Neural cell (in vitro differentiated cells): ENCODE results near the gene GLTPD2. TPM values are rescaled to one million over a fixed set of nuclear protein-coding genes. Genes with fewer than 3 reads are reported as not detected.

Experiments
- H2AFZ ChIP-seq: fragments of 200-600, 300-800 bp; sonication (generic), shearing (Covaris generic); 2 replicates; pipeline ENCODE4 v1.6.0; 2014; ENCODE audit warnings: low read depth, mild to moderate bottlenecking, antibody characterized with exemption, low read length, moderate library complexity
- H3F3A ChIP-seq: fragments of 200-600 bp; shearing (Covaris generic); 2 replicates; pipeline ENCODE4 v1.6.1; 2016; ENCODE audit warnings: mild to moderate bottlenecking, moderate library complexity, mixed read lengths, antibody characterized with exemption, low read length; ENCODE audit not compliant: insufficient read depth, poor library complexity, severe bottlenecking
- H3K27ac ChIP-seq: fragments of 200-600, 300-800 bp; sonication (generic), shearing (Covaris generic); 2 replicates; pipeline ENCODE4 v1.5.1; 2014; ENCODE audit warnings: mild to moderate bottlenecking, low read length, moderate library complexity
- H3K27me3 ChIP-seq: fragments of 300-800, 200-600 bp; sonication (generic), shearing (Covaris generic); 2 replicates; pipeline ENCODE4 v1.6.0; 2014; ENCODE audit warnings: mild to moderate bottlenecking, low read depth, low read length, moderate library complexity; ENCODE audit not compliant: insufficient read depth
- H3K36me3 ChIP-seq: fragments of 300-800, 200-600 bp; sonication (generic), shearing (Covaris generic); 2 replicates; pipeline ENCODE4 v1.5.1; 2014; ENCODE audit warnings: mild to moderate bottlenecking, antibody characterized with exemption, low read length, moderate library complexity; ENCODE audit not compliant: insufficient read depth
- H3K4me2 ChIP-seq: fragments of 300-800, 200-600 bp; sonication (generic), shearing (Covaris generic); 2 replicates; pipeline ENCODE4 v1.6.0; 2014; ENCODE audit warnings: mild to moderate bottlenecking, low read length
- H3K4me3 ChIP-seq: fragments of 300-800, 200-600 bp; sonication (generic), shearing (Covaris generic); 2 replicates; pipeline ENCODE4 v1.5.1; 2014; ENCODE audit warnings: mild to moderate bottlenecking, low read length, moderate library complexity
- H3K79me2 ChIP-seq: fragments of 200-600 bp; shearing (Covaris generic); replicated peaks from 2 replicates; pipeline ENCODE4 v1.6.0; 2014; ENCODE audit warnings: mild to moderate bottlenecking, low read length, moderate library complexity; ENCODE audit not compliant: insufficient read depth
- H3K9ac ChIP-seq: fragments of 300-800, 200-600 bp; sonication (generic), shearing (Covaris generic); 2 replicates; pipeline ENCODE4 v1.6.1; 2016; ENCODE audit warnings: mild to moderate bottlenecking, low read length, mixed read lengths
- H3K9me2 ChIP-seq: fragments of 200-600 bp; shearing (Covaris generic); 2 replicates; pipeline ENCODE4 v1.6.1; 2016; ENCODE audit warnings: mild to moderate bottlenecking, low read length, mixed read lengths; ENCODE audit not compliant: insufficient read depth
- H3K9me3 ChIP-seq: fragments of 200-600, 300-800 bp; sonication (generic), shearing (Covaris generic); 2 replicates; pipeline ENCODE4 v1.6.1; 2016; ENCODE audit warnings: mild to moderate bottlenecking, mixed run types, low read length, moderate library complexity, mixed read lengths
- H4K20me1 ChIP-seq: fragments of 200-600 bp; shearing (Covaris generic); 2 replicates; pipeline ENCODE4 v1.6.1; 2016; ENCODE audit warnings: mild to moderate bottlenecking, mixed run types; ENCODE audit not compliant: insufficient read depth
- CTCF ChIP-seq: fragments of 450-650 bp; IDR thresholded peaks from 2 replicates; pipeline ENCODE4 v1.5.1; 2014; ENCODE audit warnings: antibody characterized with exemption, mild to moderate bottlenecking, moderate library complexity; ENCODE audit not compliant: poor library complexity, severe bottlenecking
- EP300 ChIP-seq: fragments of 450-650 bp; conservative IDR thresholded peaks from 2 replicates; pipeline ENCODE4 v1.6.1; 2014; ENCODE audit warnings: antibody characterized with exemption, mild to moderate bottlenecking, moderate library complexity; ENCODE audit not compliant: poor library complexity, severe bottlenecking
- EZH2 ChIP-seq: fragments of 200-600, 300-800 bp; shearing (Covaris generic), sonication (generic); IDR thresholded peaks from 2 replicates; pipeline ENCODE4 v1.6.1; 2014; ENCODE audit warnings: antibody characterized with exemption, low read length, borderline replicate concordance, mild to moderate bottlenecking; ENCODE audit not compliant: insufficient read depth, poor library complexity, severe bottlenecking
- MXI1 ChIP-seq: fragments of 450-650 bp; conservative IDR thresholded peaks from 2 replicates; pipeline ENCODE4 v1.6.1; 2014; ENCODE audit warnings: antibody characterized with exemption, mild to moderate bottlenecking; ENCODE audit not compliant: poor library complexity, severe bottlenecking
- POLR2AphosphoS5 ChIP-seq: IDR thresholded peaks from 2 replicates; pipeline ENCODE4 v1.6.1; 2012
- RAD21 ChIP-seq: fragments of 450-650 bp; conservative IDR thresholded peaks from 2 replicates; pipeline ENCODE4 v1.6.1; 2014; ENCODE audit warnings: antibody characterized with exemption, mild to moderate bottlenecking, moderate library complexity
- REST ChIP-seq: IDR thresholded peaks from 2 replicates; pipeline ENCODE4 v1.6.1; 2012; ENCODE audit warnings: borderline replicate concordance
- SMC3 ChIP-seq: fragments of 450-650 bp; conservative IDR thresholded peaks from 2 replicates; pipeline ENCODE4 v1.6.1; 2014; ENCODE audit warnings: antibody characterized with exemption, mild to moderate bottlenecking, moderate library complexity; ENCODE audit not compliant: poor library complexity
- TAF1 ChIP-seq: IDR thresholded peaks from 2 replicates; pipeline ENCODE4 v1.6.1; 2012; ENCODE audit warnings: low read depth
- polyA plus RNA-seq: library from polyadenylated mRNA; depleted of rRNA; stranded (reverse); fragments of >200 nt; gene quantifications from 2 replicates; pipeline ENCODE4 v1.2.3, GENCODE V29; 2014

GLTPD2 gene
- polyA plus RNA-seq, 1 donor from 2014 or later: not detected

- Histone ChIP-seq H3F3A (peaks cover under 1% of the 10 kb centered on the region), H3K9ac (no peak overlapping the region), H2AFZ (no peak overlapping the region), H3K9me2 (no peaks in the 10 kb centered on the region), H3K79me2 (no peaks in the 10 kb centered on the region), H4K20me1 (no peaks in the 10 kb centered on the region), H3K4me2 (no peak overlapping the region), H3K27ac (no peak overlapping the region), H3K36me3 (no peaks in the 10 kb centered on the region), H3K4me3 (no peak overlapping the region), H3K27me3 (no peaks in the 10 kb centered on the region), H3K9me3 (no peaks in the 10 kb centered on the region)
- no peak for TF ChIP-seq RAD21
- no peak for TF ChIP-seq TAF1
- TF ChIP-seq EZH2: no peak
- no peak for TF ChIP-seq SMC3
- no peak for TF ChIP-seq REST
- TF ChIP-seq POLR2AphosphoS5: no peak
- TF ChIP-seq EP300: no peak
Observed at GRCh38 chr17:4785311-4786105, 3.3 kb upstream of the GLTPD2 start.

- H3K79me2 ChIP-seq: no peaks in the 10 kb centered on the region
- H3K4me3 ChIP-seq: no peak within 1 kb of the TSS
- no peaks in the 10 kb centered on the region for H3K9me3 ChIP-seq
- no peak within 1 kb of the TSS for H3K9ac ChIP-seq
- TF ChIP-seq EP300 (no peak), POLR2AphosphoS5 (no peak), RAD21 (no peak), REST (no peak), MXI1 (no peak), EZH2 (no peak), TAF1 (no peak), SMC3 (no peak), CTCF (no peak)
- no peaks in the 10 kb centered on the region for H3K27me3 ChIP-seq
- no peaks in the 10 kb centered on the region for H4K20me1 ChIP-seq
- H3K27ac ChIP-seq: no peak within 1 kb of the TSS
- no peaks in the 10 kb centered on the region for H3K36me3 ChIP-seq
- H2AFZ ChIP-seq: no peak within 1 kb of the TSS
- H3K4me2 ChIP-seq: no peak within 1 kb of the TSS
- H3K9me2 ChIP-seq: no peaks in the 10 kb centered on the region
- H3F3A ChIP-seq: peaks cover 6% of the 10 kb centered on the region
Observed at GRCh38 chr17:4786106-4786511, 2.7 kb upstream of the GLTPD2 start, which contains the start of gene VMO1. VMO1 (minus strand) TSS chr17:4786364; CDS start chr17:4786352, 12 bp downstream.
